Stomach (tissue), 4 donors: ENCODE measurements around the gene NFYA.

Experiments
- CTCF ChIP-seq, 7 experiments: fragments of 450-650 bp in 4 of 7; fragments of 200-600 bp in 3 of 7; sonication (generic) in 3 of 7; IDR thresholded peaks; one replicate each; pipeline ENCODE4 v1.5.1; 2016 to 2019; ENCODE audit warnings: antibody characterized with exemption in 7 of 7, control low read depth in 2 of 7, mild to moderate bottlenecking in 1 of 7
- EP300 ChIP-seq: sonication (generic); formaldehyde crosslinking; IDR thresholded peaks from one replicate; pipeline ENCODE4 v1.6.1; 2017; ENCODE audit warnings: antibody characterized with exemption
- POLR2A ChIP-seq, 4 donors: fragments of 450-650 bp; IDR thresholded peaks; one replicate each; pipeline ENCODE4 v1.6.1; 2016; ENCODE audit warnings: antibody characterized with exemption in 4 of 4, control low read depth in 2 of 4, mild to moderate bottlenecking in 1 of 4, moderate library complexity in 1 of 4

DNA sequence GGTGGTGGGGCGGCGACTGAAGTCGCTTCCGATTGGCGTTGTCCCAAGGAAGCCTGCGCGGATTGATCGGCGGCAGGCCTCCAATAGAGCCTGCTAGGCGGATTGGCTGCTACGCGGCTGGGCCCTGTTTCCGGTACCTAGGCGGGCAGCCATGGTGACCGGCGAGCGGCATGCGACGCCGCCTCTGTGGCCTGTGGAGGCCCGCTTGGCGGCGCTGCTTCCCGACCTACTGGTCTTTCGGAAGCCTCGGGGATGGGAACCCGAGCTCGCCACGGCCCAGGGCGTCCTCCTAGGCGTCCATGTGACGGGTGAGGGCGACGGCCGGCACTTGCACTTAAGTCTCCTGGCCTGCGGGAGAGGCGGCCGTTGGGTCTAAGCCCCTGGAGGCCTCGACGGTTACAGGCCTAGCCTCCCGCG lies 28.1 kb downstream of the NFYA start:
- TF ChIP-seq POLR2A (IDR thresholded peaks at IDR 0.05) (no peak), CTCF (IDR thresholded peaks at IDR 0.05) (no peak), EP300 (no peak)
